Esophagus muscularis mucosa (tissue), 4 donors: ENCODE data around the gene ZPR1. TPM values are rescaled to one million over a fixed set of nuclear protein-coding genes. Genes with fewer than 3 reads are reported as not detected.

Experiments
- DNase-seq: peaks from one replicate; pipeline ENCODE4 v3.0.0-alpha.2; 2017; ENCODE audit errors: extremely low spot score
- H3K27ac ChIP-seq, 4 donors: fragments of 200-600 bp; sonication (generic); replicated peaks in 1 of 4; 1 replicate in 3 of 4; 2 replicates in 1 of 4; pipeline ENCODE4 v1.5.1; 2016 to 2019; ENCODE audit warnings: mild to moderate bottlenecking in 1 of 4
- H3K27me3 ChIP-seq, 4 donors: fragments of 200-600 bp; sonication (generic); one replicate each; pipeline versions ENCODE4 v1.5.1 to v1.6.0; 2016 to 2019
- H3K36me3 ChIP-seq, 4 donors: fragments of 200-600 bp; sonication (generic); one replicate each; pipeline ENCODE4 v1.5.1; 2016 to 2019
- H3K4me1 ChIP-seq, 4 donors: fragments of 200-600 bp; sonication (generic); one replicate each; pipeline ENCODE4 v1.5.1; 2016 to 2019
- H3K4me3 ChIP-seq, 4 donors: fragments of 200-600 bp; sonication (generic); 1 replicate in 2 of 4; 2 replicates in 2 of 4; pipeline ENCODE4 v1.5.1; 2016 to 2019; ENCODE audit warnings: mild to moderate bottlenecking in 4 of 4, moderate library complexity in 1 of 4
- H3K9me3 ChIP-seq, 4 donors: fragments of 200-600 bp; sonication (generic); 1 replicate in 3 of 4; 2 replicates in 1 of 4; pipeline ENCODE4 v1.5.1; 2016 to 2019
- CTCF ChIP-seq, 3 experiments: fragments of 200-600 bp in 2 of 3; fragments of 450-650 bp in 1 of 3; sonication (generic) in 2 of 3; IDR thresholded peaks; one replicate each; pipeline ENCODE4 v1.5.1; 2017 to 2019; ENCODE audit warnings: antibody characterized with exemption in 3 of 3, mild to moderate bottlenecking in 2 of 3, moderate library complexity in 1 of 3
- EP300 ChIP-seq: sonication (generic); formaldehyde crosslinking; IDR thresholded peaks from one replicate; pipeline ENCODE4 v1.6.1; 2017; ENCODE audit warnings: antibody characterized with exemption
- POLR2A ChIP-seq: fragments of 450-650 bp; IDR thresholded peaks from one replicate; pipeline ENCODE4 v1.6.1; 2017; ENCODE audit warnings: antibody characterized with exemption, moderate library complexity, mild to moderate bottlenecking, low read depth
- POLR2AphosphoS5 ChIP-seq, 2 donors: sonication (generic); formaldehyde crosslinking; IDR thresholded peaks; one replicate each; pipeline ENCODE4 v1.6.1; 2017; ENCODE audit warnings: antibody characterized with exemption in 2 of 2
- WGBS: methylation state at CpG from one replicate; pipeline ENCODE4 v1.1.5; 2018; 5-methylcytosine and 5-hydroxymethylcytosine counted together
- intact Hi-C: fragments of 100-400 bp; cut with DNase I; formaldehyde crosslinking; loops from one replicate; pipeline ENCODE4 v1.15.1; 2023
- total RNA-seq, 4 donors: library from RNA; depleted of rRNA; stranded (reverse); fragments of >200 nt; gene quantifications; one replicate each; pipeline versions ENCODE4 v1.1.0 to v1.2.1, GENCODE V29; 2016

ZPR1 gene
- total RNA-seq, 4 donors from 2014 or later, result 18.3 to 46.4 (median 34.7) TPM

GRCh38 chr11:116776522-116776984 lies 11.3 kb downstream of the ZPR1 start:
- Histone ChIP-seq H3K4me3 (no peak overlapping the region), H3K9me3 (no peaks in the 10 kb centered on the region), H3K27me3 (no peaks in the 10 kb centered on the region), H3K36me3 (peaks cover 26 to 59% (median 46%) of the 10 kb centered on the region in 4 donors), H3K27ac (no peak overlapping the region), H3K4me1 (peaks cover 10 to 16% (median 14%) of the 10 kb centered on the region in 4 donors)
- intact Hi-C loops, result loop anchor here (10.0 kb wide), 2 partner anchors 458 to 548 kb away; partner anchors contain the start of genes CEP164, PCSK7 and RNF214
- TF ChIP-seq CTCF (IDR thresholded peaks at IDR 0.05) (no peak), EP300 (no peak), POLR2AphosphoS5 (IDR thresholded peaks at IDR 0.05) (no peak), POLR2A (no peak)
- no peak for DNase-seq

GRCh38 chr11:116775975-116776374 lies 11.8 kb downstream of the ZPR1 start:
- WGBS, result 84% methylated on average over 5 of the region's 5 CpGs
- Histone ChIP-seq H3K36me3 (peaks cover 20 to 53% (median 41%) of the 10 kb centered on the region in 4 donors), H3K27me3 (no peaks in the 10 kb centered on the region), H3K27ac (no peak overlapping the region), H3K4me3 (no peak overlapping the region), H3K9me3 (no peaks in the 10 kb centered on the region), H3K4me1 (peaks cover 16 to 22% (median 20%) of the 10 kb centered on the region in 4 donors)
- no peak for TF ChIP-seq CTCF (IDR thresholded peaks at IDR 0.05)
- no peak for TF ChIP-seq EP300
- no peak for TF ChIP-seq POLR2AphosphoS5 (IDR thresholded peaks at IDR 0.05)
- TF ChIP-seq POLR2A, result no peak
- DNase-seq, result no peak
- intact Hi-C loops, result loop anchor here (10.0 kb wide), 2 partner anchors 459 to 549 kb away; partner anchors contain the start of genes CEP164, PCSK7 and RNF214

- DNase-seq, result no peak
- 81% methylated on average over 5 of the region's 5 CpGs for WGBS
- Histone ChIP-seq H3K4me3 (no peak overlapping the region), H3K27me3 (no peaks in the 10 kb centered on the region), H3K36me3 (peaks cover 10 to 44% (median 30%) of the 10 kb centered on the region in 4 donors), H3K9me3 (no peaks in the 10 kb centered on the region), H3K27ac (no peak overlapping the region), H3K4me1 (peaks cover 20 to 32% (median 28%) of the 10 kb centered on the region in 4 donors)
- intact Hi-C loops, result loop anchor here (10.0 kb wide), 2 partner anchors 460 to 550 kb away; partner anchors contain the start of genes CEP164, PCSK7 and RNF214
- TF ChIP-seq POLR2AphosphoS5 (IDR thresholded peaks at IDR 0.05) (no peak), CTCF (IDR thresholded peaks at IDR 0.05) (no peak), POLR2A (no peak), EP300 (no peak)
Observed at GRCh38 chr11:116774661-116775060, 13.2 kb downstream of the ZPR1 start.

GRCh38 chr11:116773203-116774097 lies 14.4 kb downstream of the ZPR1 start:
- Histone ChIP-seq H3K27ac (peak overlapping the region; percentile 87 to 94 (median 92)), H3K9me3 (no peaks in the 10 kb centered on the region), H3K27me3 (no peaks in the 10 kb centered on the region), H3K36me3 (peaks cover 3 to 44% (median 29%) of the 10 kb centered on the region in 4 donors), H3K4me1 (peaks cover 20 to 32% (median 28%) of the 10 kb centered on the region in 4 donors), H3K4me3 (peak overlapping the region; percentile 80 to 90 (median 83))
- 19% methylated on average over 12 of the region's 25 CpGs for WGBS
- TF ChIP-seq POLR2A (no peak), EP300 (no peak), POLR2AphosphoS5 (IDR thresholded peaks at IDR 0.05) (no peak), CTCF (IDR thresholded peaks at IDR 0.05) (no peak)
- no peak for DNase-seq
- intact Hi-C loops, result loop anchor here (10.0 kb wide), 2 partner anchors 461 to 551 kb away; partner anchors contain the start of genes CEP164, PCSK7 and RNF214
